ENCODE results near the gene ZSWIM3.

Gene ZSWIM3

DNA sequence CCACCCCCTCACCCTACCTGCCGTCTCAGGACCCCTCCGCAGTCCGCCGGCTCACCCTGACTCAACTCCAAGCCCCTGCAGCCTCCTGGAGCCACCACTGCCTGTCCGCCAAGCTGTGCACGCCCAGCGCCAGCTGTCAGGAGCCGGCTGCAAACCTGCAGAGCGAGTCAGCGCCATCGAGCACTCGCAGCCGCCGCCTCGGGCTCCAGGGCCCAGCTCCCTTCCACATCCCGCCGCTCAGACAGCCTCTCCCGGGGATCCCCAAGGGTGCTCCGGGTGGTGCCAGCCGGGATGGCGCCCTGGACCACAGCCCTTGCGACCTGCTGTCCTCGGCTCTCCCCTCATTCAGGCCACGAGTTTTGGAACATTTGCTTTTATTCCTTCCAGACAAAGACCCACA lies 34.6 kb upstream of the ZSWIM3 start:
- ChIA-PET POLR2A (interaction anchor here (2.5 kb wide), 1 partner anchor 11 kb away, joined by 9 read pairs; the partner anchor contains the start of gene SNX21), CTCF (interaction anchor here (0.8 to 2.9 kb wide), 8 partner anchors 8 to 462 kb away, joined by 3 to 16 read pairs (median 3); no protein-coding TSS in a partner anchor)
- TF ChIP-seq, protein P1, sequence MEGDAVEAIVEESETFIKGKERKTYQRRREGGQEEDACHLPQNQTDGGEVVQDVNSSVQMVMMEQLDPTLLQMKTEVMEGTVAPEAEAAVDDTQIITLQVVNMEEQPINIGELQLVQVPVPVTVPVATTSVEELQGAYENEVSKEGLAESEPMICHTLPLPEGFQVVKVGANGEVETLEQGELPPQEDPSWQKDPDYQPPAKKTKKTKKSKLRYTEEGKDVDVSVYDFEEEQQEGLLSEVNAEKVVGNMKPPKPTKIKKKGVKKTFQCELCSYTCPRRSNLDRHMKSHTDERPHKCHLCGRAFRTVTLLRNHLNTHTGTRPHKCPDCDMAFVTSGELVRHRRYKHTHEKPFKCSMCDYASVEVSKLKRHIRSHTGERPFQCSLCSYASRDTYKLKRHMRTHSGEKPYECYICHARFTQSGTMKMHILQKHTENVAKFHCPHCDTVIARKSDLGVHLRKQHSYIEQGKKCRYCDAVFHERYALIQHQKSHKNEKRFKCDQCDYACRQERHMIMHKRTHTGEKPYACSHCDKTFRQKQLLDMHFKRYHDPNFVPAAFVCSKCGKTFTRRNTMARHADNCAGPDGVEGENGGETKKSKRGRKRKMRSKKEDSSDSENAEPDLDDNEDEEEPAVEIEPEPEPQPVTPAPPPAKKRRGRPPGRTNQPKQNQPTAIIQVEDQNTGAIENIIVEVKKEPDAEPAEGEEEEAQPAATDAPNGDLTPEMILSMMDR (IDR thresholded peaks at IDR 0.05; ENCODE audit: insufficient read depth, low read length, missing control alignments), result no peak
- H3K4me3 ChIP-seq (ENCODE audit: low read depth, low read length), result peak overlapping the region; percentile 18; the same call in 1 of the 2 replicates
- DNase-seq (ENCODE audit: low read depth, low spot score), result no peak

DNA sequence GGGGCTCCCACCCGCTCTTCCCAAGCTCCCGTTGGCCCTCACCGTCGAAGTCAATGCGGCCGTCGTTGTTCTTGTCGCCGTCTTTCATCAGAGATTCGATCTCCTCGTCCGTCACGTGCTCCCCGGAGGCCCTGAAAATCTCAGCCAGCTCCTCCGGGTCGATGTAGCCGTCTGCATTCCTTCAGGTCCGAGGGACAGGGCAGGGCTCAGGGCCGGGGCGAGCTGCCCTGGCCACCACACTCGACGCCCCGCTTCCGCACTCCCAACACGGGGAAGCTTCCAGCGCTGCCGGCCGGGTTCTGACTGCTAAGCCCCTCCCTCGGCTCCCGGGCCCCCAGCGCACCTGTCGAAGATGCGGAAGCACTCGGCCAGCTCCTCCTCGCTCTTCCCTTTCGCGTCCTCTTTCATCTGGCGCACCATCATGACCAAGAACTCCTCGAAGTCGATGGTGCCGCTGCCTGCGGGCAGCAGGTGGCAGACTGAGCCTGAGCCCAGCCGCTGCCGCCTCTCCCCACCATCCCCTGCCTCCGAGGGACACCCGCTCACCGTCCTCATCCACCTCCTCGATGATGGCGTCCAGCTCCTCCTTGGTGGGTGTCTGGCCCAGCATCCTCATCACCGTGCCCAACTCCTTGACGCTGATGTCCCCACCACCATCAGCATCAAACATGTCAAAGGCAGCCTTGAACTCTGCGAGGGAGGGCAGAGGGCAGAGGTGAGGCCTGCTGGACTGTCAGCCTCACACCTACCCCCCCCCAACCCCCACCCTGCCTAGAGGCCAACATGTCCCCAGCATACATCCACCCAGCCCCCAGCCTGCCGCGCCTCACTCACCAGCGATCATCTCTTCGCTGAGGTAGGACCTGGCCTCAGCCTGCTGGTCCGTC lies 33.2 kb upstream of the ZSWIM3 start:
- H3K4me3 ChIP-seq (ENCODE audit: low read depth, low read length), result no peak overlapping the region; the same call in 1 of the 2 replicates
- TF ChIP-seq, protein P1 (IDR thresholded peaks at IDR 0.05; ENCODE audit: insufficient read depth, low read length, missing control alignments), result peak; percentile 61
- POLR2A ChIA-PET, result no interaction called here
- DNase-seq (ENCODE audit: low read depth, low spot score), result no peak
- CTCF ChIA-PET, result interaction anchor here (0.6 to 3.7 kb wide), 13 partner anchors 8 to 525 kb away, joined by 3 to 28 read pairs (median 3); partner anchors contain the start of gene SNX21

DNA sequence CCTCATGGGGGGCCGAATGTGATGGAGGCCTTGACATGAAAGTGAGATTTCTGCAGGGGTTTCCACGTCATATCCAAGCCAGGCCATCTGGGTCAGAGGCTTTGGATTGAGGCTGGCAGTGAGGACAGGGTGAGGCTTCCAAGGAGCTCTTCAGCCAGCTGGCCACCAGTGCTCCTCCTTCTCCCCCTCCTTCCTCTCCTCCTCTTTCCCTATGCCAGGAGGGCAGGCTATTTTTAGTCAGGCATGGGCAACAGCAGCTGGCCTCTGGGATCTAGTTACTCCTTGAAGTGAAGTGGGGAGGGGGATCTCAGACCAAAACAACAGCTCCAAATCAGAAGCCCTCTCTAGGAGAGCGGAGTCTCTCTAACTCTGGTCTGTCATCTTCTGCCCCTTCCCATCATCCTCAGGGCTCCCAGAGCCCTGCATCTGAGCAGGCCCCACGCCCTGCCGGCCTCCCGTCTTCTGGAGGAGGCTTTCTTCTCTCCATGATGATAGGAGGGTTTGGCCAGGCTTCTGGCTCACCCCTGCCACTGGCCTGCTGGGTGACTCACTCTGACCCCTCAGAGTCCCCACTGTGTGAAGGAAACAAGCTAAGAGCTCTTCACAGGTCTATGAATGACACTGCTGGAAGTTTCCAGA lies 30.9 kb upstream of the ZSWIM3 start:
- ChIA-PET POLR2A (interaction anchor here (0.6 kb wide), 1 partner anchor 16 kb away, joined by 3 read pairs; no protein-coding TSS in a partner anchor), CTCF (interaction anchor here (0.6 to 3.7 kb wide), 4 partner anchors 27 to 143 kb away, joined by 3 to 28 read pairs (median 15); no protein-coding TSS in a partner anchor)
- TF ChIP-seq, protein P1 (IDR thresholded peaks at IDR 0.05; ENCODE audit: insufficient read depth, low read length, missing control alignments), result no peak
- H3K4me3 ChIP-seq (ENCODE audit: low read depth, low read length), result no peak overlapping the region
- no peak for DNase-seq (ENCODE audit: low read depth, low spot score)

DNA sequence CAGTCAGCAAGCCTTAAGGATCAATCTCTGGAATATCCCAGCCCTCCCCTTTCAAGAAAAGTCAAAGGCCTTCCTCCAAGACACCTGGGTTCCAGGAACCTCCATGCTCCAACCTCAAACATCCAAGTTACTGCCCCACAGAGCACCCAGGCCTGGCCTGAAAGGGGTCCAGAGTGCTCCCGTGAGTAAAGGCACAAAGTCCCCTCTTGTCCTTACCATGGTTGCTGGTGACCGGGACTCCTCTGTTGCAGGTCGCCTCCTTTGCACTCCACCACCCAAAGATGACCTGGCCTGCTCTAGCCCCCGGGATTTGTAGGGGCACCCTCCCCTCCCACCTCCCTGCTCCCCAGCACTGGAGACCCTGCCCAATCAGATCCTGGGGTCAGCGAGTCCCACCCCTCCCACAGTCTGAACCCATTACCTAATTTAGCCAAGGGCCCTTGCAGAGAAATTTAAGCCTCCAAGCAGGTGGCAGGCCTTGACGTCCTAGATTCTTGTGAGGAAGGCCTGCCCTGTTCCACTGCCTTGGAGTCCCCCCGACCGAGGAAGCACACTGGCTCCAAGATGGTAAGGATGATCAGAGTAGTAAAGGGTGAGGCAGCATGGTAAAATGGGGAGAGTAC lies 30.3 kb upstream of the ZSWIM3 start, which contains the start of gene TNNC2:
Gene TNNC2, minus strand, starts transcription at position 283 of the 623 bp plus-strand sequence. Its CDS starts 64 bp downstream, at position 219.
- ChIA-PET CTCF (interaction anchor here (0.6 to 3.7 kb wide), 2 partner anchors 136 to 143 kb away, joined by 3 to 28 read pairs; no protein-coding TSS in a partner anchor), POLR2A (no interaction called here)
- TF ChIP-seq, protein P1 (IDR thresholded peaks at IDR 0.05; ENCODE audit: insufficient read depth, low read length, missing control alignments), result no peak
- H3K4me3 ChIP-seq (ENCODE audit: low read depth, low read length), result no peak within 1 kb of the TSS
- DNase-seq (ENCODE audit: low read depth, low spot score), result no peak

DNA sequence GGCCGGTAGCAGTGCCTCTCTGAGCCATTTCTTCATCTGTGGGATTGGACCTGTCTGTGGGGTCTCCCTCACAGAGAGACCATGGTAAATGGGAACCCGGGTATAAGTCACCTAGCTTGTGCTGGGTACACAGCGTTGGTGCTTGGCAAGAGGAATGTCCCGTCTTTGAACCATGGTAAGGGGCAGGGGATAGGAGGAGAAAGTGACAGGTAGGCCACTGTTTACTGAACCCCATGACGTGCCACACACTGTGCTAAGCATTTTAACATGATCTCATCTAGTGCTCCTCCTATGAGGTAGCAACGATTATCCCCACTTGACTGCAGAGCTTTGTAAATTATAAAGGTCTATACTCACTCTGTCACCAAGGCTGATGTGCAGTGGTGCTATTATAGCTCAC lies 29.7 kb upstream of the ZSWIM3 start:
- DNase-seq (ENCODE audit: low read depth, low spot score), result no peak
- H3K4me3 ChIP-seq (ENCODE audit: low read depth, low read length), result no peak overlapping the region
- POLR2A ChIA-PET, result no interaction called here
- TF ChIP-seq, protein P1 (IDR thresholded peaks at IDR 0.05; ENCODE audit: insufficient read depth, low read length, missing control alignments), result no peak
- CTCF ChIA-PET, result interaction anchor here (1.4 kb wide), 1 partner anchor 9 kb away, joined by 4 read pairs; no protein-coding TSS in a partner anchor

All from AG04449 (cell line).